Panc1 (cell line): ENCODE results near the gene AGFG1. TPM values are rescaled to one million over a fixed set of nuclear protein-coding genes. Genes with fewer than 3 reads are reported as not detected.

Source experiments
- microRNA-seq: library from miRNA; unstranded; fragments of <30 nt; microRNA quantifications from one replicate; pipeline ENCODE4 v1.1.0, GENCODE V29; 2020; ENCODE audit not compliant: unreplicated experiment
- total RNA-seq: library from RNA; stranded (reverse); gene quantifications from one replicate; pipeline ENCODE4 v1.2.1, GENCODE V29; 2021; ENCODE audit not compliant: unreplicated experiment

AGFG1 gene
- total RNA-seq, 1 experiment from 2014 or later: 98.5 TPM

Small RNA genes within 50 kb of the gene (microRNA-seq; reads per million reads assigned to microRNA genes)
- not detected for gene MIR5703

Other genes with a start within 250 kb of the AGFG1 start
- 60.6 TPM for gene MFF, start 146.9 kb upstream of the AGFG1 start, total RNA-seq
- gene TM4SF20, start 92.8 kb upstream of the AGFG1 start, total RNA-seq: not detected
- not detected for gene SCYGR1, start 84.2 kb upstream of the AGFG1 start, total RNA-seq
- gene SCYGR2, start 126.7 kb downstream of the AGFG1 start, total RNA-seq: not detected
- not detected for gene SCYGR3, start 142.7 kb downstream of the AGFG1 start, total RNA-seq
- not detected for gene SCYGR4, start 145.3 kb downstream of the AGFG1 start, total RNA-seq
- gene SCYGR5, start 194.6 kb downstream of the AGFG1 start, total RNA-seq: not detected
- 0.28 TPM for gene SLC19A3, start 245.9 kb downstream of the AGFG1 start, total RNA-seq